ENCODE results near the gene OR5AU1. TPM values are rescaled to one million over a fixed set of nuclear protein-coding genes. Genes with fewer than 3 reads are reported as not detected.

OR5AU1 gene
- total and polyA plus RNA-seq, 2 of the 4 experiments (the other 2 are of a cell fraction): not detected

GRCh38 chr14:21192447-21192822 lies 36.6 kb upstream of the OR5AU1 start:
- dilution Hi-C loops (cut with HindIII; ENCODE audit: low sequenced_read_pairs, unreplicated experiment): no loop called here
- Histone ChIP-seq H3K9me1 (ENCODE audit: insufficient read depth, low read length) (no peaks in the 10 kb centered on the region), H4K5ac (ENCODE audit: low read depth, low read length) (no peak overlapping the region), H2AK9ac (replicated peaks; ENCODE audit: low read depth, low read length, poor library complexity) (peak overlapping the region; percentile 42), H3K18ac (ENCODE audit: low read depth, low read length) (no peak overlapping the region), H3K9me3 (ENCODE audit: control insufficient read depth, insufficient read depth, low read length) (peaks cover under 1% of the 10 kb centered on the region; the same call in 1 of the 2 replicates), H2BK120ac (ENCODE audit: low read depth, low read length) (no peak overlapping the region), H3K36me3 (ENCODE audit: control insufficient read depth, insufficient read depth, low read length) (no peaks in the 10 kb centered on the region), H2BK20ac (ENCODE audit: low read depth, low read length) (no peak overlapping the region), H4K91ac (ENCODE audit: insufficient read depth, low read depth, low read length) (no peak overlapping the region), H4K8ac (ENCODE audit: low read depth in 2 of 2, low read length in 2 of 2) (no peak overlapping the region), H2AK5ac (ENCODE audit: low read depth, low read length) (no peak overlapping the region), H3K14ac (replicated peaks; ENCODE audit: low read depth, low read length) (no peak overlapping the region), H3K9ac (ENCODE audit: low read depth, low read length) (no peak overlapping the region), H3K4me1 (ENCODE audit: control insufficient read depth, insufficient read depth, low read length) (no peaks in the 10 kb centered on the region), H2AFZ (replicated peaks; ENCODE audit: low read length, poor library complexity) (peak overlapping the region; percentile 94), H3K4ac (ENCODE audit: low read depth, low read length) (no peak overlapping the region), H3K23ac (ENCODE audit: low read depth, low read length) (no peak overlapping the region), H3K4me2 (ENCODE audit: low read depth, low read length) (peak overlapping the region; percentile 68; the same call in 1 of the 2 replicates), H3K56ac (ENCODE audit: extremely low read depth, insufficient read depth, low read length) (no peak overlapping the region), H3K27me3 (ENCODE audit: control insufficient read depth, insufficient read depth, low read length) (peaks cover 2% of the 10 kb centered on the region; the same call in 1 of the 2 replicates), H2BK5ac (ENCODE audit: low read depth, low read length, poor library complexity, severe bottlenecking) (no peak overlapping the region), H3K27ac (ENCODE audit: insufficient read depth, low read length) (no peak overlapping the region), H2BK15ac (ENCODE audit: low read depth, low read length) (no peak overlapping the region), H4K20me1 (ENCODE audit: insufficient read depth, low read length) (no peaks in the 10 kb centered on the region), H3K4me3 (ENCODE audit: insufficient read depth, low read depth, low read length) (peak overlapping the region; percentile 27; the same call in 1 of the 2 replicates), H3K79me1 (ENCODE audit: low read depth in 1 of 2, low read length in 2 of 2) (no peaks in the 10 kb centered on the region)
- DNase-seq (no peak), ATAC-seq (ENCODE audit: low read depth) (peak; percentile 15)
- no CpG with 5 or more reads among the region's 1 CpG for WGBS, 2 experiments (ENCODE audit: extremely low coverage in 2 of 2, insufficient read length in 1 of 2)
- BruUV-seq (replicated peaks): no TSS peak
- ChIA-PET CTCF (no interaction called here), POLR2A (ENCODE audit: unreplicated experiment) (no interaction called here)
- intact Hi-C loops (cut with micrococcal nuclease): no loop called here
- TF ChIP-seq NFE2L2 (IDR thresholded peaks at IDR 0.05; ENCODE audit: low read depth, low read length): no peak
- no peak for TF ChIP-seq MXI1 (IDR thresholded peaks at IDR 0.05; ENCODE audit: borderline replicate concordance, low read depth, low read length)
- no peak for TF ChIP-seq CEBPB (IDR thresholded peaks at IDR 0.05; ENCODE audit: low read depth, low read length)
- TF ChIP-seq POLR2A (IDR thresholded peaks at IDR 0.05; ENCODE audit: low read depth, low read length): no peak
- TF ChIP-seq, protein P1, sequence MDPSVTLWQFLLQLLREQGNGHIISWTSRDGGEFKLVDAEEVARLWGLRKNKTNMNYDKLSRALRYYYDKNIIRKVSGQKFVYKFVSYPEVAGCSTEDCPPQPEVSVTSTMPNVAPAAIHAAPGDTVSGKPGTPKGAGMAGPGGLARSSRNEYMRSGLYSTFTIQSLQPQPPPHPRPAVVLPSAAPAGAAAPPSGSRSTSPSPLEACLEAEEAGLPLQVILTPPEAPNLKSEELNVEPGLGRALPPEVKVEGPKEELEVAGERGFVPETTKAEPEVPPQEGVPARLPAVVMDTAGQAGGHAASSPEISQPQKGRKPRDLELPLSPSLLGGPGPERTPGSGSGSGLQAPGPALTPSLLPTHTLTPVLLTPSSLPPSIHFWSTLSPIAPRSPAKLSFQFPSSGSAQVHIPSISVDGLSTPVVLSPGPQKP (IDR thresholded peaks at IDR 0.05; ENCODE audit: borderline replicate concordance, low read depth, low read length): no peak
- TF ChIP-seq, protein P2, sequence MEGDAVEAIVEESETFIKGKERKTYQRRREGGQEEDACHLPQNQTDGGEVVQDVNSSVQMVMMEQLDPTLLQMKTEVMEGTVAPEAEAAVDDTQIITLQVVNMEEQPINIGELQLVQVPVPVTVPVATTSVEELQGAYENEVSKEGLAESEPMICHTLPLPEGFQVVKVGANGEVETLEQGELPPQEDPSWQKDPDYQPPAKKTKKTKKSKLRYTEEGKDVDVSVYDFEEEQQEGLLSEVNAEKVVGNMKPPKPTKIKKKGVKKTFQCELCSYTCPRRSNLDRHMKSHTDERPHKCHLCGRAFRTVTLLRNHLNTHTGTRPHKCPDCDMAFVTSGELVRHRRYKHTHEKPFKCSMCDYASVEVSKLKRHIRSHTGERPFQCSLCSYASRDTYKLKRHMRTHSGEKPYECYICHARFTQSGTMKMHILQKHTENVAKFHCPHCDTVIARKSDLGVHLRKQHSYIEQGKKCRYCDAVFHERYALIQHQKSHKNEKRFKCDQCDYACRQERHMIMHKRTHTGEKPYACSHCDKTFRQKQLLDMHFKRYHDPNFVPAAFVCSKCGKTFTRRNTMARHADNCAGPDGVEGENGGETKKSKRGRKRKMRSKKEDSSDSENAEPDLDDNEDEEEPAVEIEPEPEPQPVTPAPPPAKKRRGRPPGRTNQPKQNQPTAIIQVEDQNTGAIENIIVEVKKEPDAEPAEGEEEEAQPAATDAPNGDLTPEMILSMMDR (conservative IDR thresholded peaks at IDR 0.05; ENCODE audit: low read depth, low read length): no peak
- TF ChIP-seq RCOR1 (IDR thresholded peaks at IDR 0.05; ENCODE audit: insufficient replicate concordance, low read length): no peak
- TF ChIP-seq SMC3 (IDR thresholded peaks at IDR 0.05; ENCODE audit: low read depth, low read length): no peak
- no peak for TF ChIP-seq BHLHE40 (IDR thresholded peaks at IDR 0.05; ENCODE audit: low read depth, low read length)
- no peak for TF ChIP-seq FOS (IDR thresholded peaks at IDR 0.05; ENCODE audit: low read depth, low read length)
- in situ Hi-C loops (cut with MboI; ENCODE audit: low sequenced_read_pairs): no loop called here
